Erythroblast (primary cell): ENCODE results near the gene TLR1.

Source experiments
- GATA1 ChIP-seq: IDR thresholded peaks from 2 replicates; pipeline ENCODE4 v1.6.1; 2011; ENCODE audit warnings: low read depth, mild to moderate bottlenecking, control low read depth, low read length, moderate library complexity
- POLR2A ChIP-seq: IDR thresholded peaks from 2 replicates; pipeline ENCODE4 v1.6.1; 2011; ENCODE audit warnings: mild to moderate bottlenecking, low read length

DNA sequence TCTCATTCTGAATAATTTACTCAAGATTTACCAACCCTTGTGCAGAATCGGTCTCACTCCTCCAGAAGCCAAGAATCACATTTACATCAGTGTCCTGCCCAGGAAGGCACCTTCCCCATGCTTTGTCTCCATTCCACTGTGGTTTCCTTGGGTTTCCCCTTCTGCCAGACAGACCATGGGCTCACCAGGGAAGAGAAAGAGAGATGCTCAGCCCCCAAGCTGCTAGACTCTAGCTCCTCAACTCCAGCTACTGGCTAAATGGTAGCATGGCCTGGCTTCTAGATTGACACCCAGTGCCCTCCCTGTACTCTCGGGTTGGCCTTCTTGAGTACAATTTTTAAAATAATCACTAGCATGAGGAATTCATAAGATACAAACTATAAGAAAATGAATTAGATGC, 34.7 kb downstream of the TLR1 start:
- TF ChIP-seq POLR2A (no peak), GATA1 (no peak)
